GM21515 (cell line): Measurements from ENCODE around the gene DEDD.

Experiments used
- ATAC-seq: cut with Tn5 transposase; IDR thresholded peaks from one replicate; pipeline ENCODE4 v1.9.1; 2021; ENCODE audit not compliant: unreplicated experiment

The DEDD gene

GRCh38 chr1:161132410-161133219, at the start of gene DEDD:
TSS of gene DEDD (minus strand) at chr1:161132667. CDS start at chr1:161124462, 8,205 bp downstream.
- ATAC-seq, result peak; percentile 86

GRCh38 chr1:161182214-161182613, 49.7 kb upstream of the DEDD start:
- peak; percentile 38 for ATAC-seq

- ATAC-seq, result no peak
Measured at GRCh38 chr1:161180639-161181038, 48.2 kb upstream of the DEDD start.

- ATAC-seq, result no peak
Measured at GRCh38 chr1:161179698-161180097, 47.2 kb upstream of the DEDD start.

- no peak for ATAC-seq
Measured at GRCh38 chr1:161177936-161178244, 45.4 kb upstream of the DEDD start.

- ATAC-seq, result peak; percentile 73
Measured at GRCh38 chr1:161177112-161177935, 44.9 kb upstream of the DEDD start, which contains the start of gene B4GALT3. TSS of gene B4GALT3 (minus strand) at chr1:161177507. CDS start at chr1:161176060, 1,447 bp downstream.

GRCh38 chr1:161176468-161177111, 44.1 kb upstream of the DEDD start:
- peak; percentile 2 for ATAC-seq

- ATAC-seq, result no peak
Measured at GRCh38 chr1:161175771-161176453, 43.4 kb upstream of the DEDD start.

- no peak for ATAC-seq
Measured at GRCh38 chr1:161174911-161175310, 42.4 kb upstream of the DEDD start.

GRCh38 chr1:161173711-161174110, 41.2 kb upstream of the DEDD start:
- no peak for ATAC-seq

GRCh38 chr1:161172776-161173376, 40.4 kb upstream of the DEDD start:
- no peak for ATAC-seq

GRCh38 chr1:161172349-161172748, 39.9 kb upstream of the DEDD start:
- no peak for ATAC-seq

- ATAC-seq, result no peak
Measured at GRCh38 chr1:161171696-161172095, 39.2 kb upstream of the DEDD start.

GRCh38 chr1:161171191-161171590, 38.7 kb upstream of the DEDD start:
- ATAC-seq, result no peak

GRCh38 chr1:161168906-161169305, 36.4 kb upstream of the DEDD start:
- ATAC-seq, result no peak

GRCh38 chr1:161166669-161167548, 34.4 kb upstream of the DEDD start:
- no peak for ATAC-seq

- ATAC-seq, result peak; percentile 89
Measured at GRCh38 chr1:161165742-161166668, 33.5 kb upstream of the DEDD start, which contains the start of gene PPOX. TSS of gene PPOX (plus strand) at chr1:161166426. CDS start at chr1:161166848, 422 bp downstream.

- no peak for ATAC-seq
Measured at GRCh38 chr1:161164901-161165610, 32.6 kb upstream of the DEDD start.
